ENCODE data around the gene PIGT. TPM values are rescaled to one million over a fixed set of nuclear protein-coding genes. Genes with fewer than 3 reads are reported as not detected.
A peak's percentile ranks its signal among the peaks of the same experiment; 100 is the strongest.

Gene PIGT
- total and polyA plus RNA-seq, 2 of the 13 experiments (the other 11 are each of a cell fraction or from before 2014, with no cell fraction given), result 65.9 to 74.1 TPM

DNA sequence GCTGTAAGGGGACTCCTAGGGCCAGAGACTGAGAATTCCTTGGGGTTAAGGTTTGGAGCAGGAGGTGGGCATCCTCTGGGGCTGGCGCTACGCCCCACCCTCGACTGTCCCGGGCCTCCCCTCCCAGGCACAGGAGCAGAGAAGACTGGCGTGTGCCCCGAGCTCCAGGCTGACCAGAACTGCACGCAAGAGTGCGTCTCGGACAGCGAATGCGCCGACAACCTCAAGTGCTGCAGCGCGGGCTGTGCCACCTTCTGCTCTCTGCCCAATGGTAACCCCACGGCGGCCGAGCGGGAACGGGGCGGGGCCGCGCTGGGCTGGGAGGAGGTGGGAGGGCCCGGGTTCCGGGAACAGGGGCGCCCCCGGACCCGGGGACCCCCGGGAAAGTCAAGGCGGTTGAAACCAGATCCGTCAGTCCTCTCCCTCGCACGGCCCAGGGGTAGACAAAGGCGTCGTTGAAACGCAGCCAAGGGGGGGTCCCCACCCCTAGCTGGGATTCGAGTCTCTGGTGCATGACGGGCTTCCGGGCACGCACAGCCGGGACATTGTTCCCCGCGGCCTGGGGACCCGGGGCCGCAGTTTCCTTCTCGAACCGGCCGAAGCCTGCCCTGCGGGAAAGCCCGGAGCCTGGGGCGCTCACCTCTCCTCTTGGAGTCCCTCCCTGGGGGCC, 54.5 kb downstream of the PIGT start (continued):
- TF ChIP-seq ZNF703 (CRISPR knock-in tag; IDR thresholded peaks at IDR 0.05; ENCODE audit: borderline replicate concordance) (no peak), HNF4A (CRISPR knock-in tag; IDR thresholded peaks at IDR 0.05) (no peak), FOXA3 (CRISPR knock-in tag; IDR thresholded peaks at IDR 0.05) (no peak), NFAT5 (CRISPR knock-in tag; IDR thresholded peaks at IDR 0.05) (peak; percentile 46; the same call in 1 of the 2 replicates), BORCS8-MEF2B (CRISPR knock-in tag; IDR thresholded peaks at IDR 0.05) (no peak), JUNB (CRISPR knock-in tag; IDR thresholded peaks at IDR 0.05; ENCODE audit: borderline replicate concordance) (no peak), ZNF354B (CRISPR knock-in tag; IDR thresholded peaks at IDR 0.05) (no peak), FOXP1 (IDR thresholded peaks at IDR 0.05) (no peak), FOXP1 (CRISPR knock-in tag; IDR thresholded peaks at IDR 0.05) (no peak), ZNF569 (CRISPR knock-in tag; IDR thresholded peaks at IDR 0.05; ENCODE audit: borderline replicate concordance) (no peak), ZNF225 (CRISPR knock-in tag; IDR thresholded peaks at IDR 0.05) (no peak), ZKSCAN1 (IDR thresholded peaks at IDR 0.05; ENCODE audit: low read length) (no peak), SRY (CRISPR knock-in tag; IDR thresholded peaks at IDR 0.05) (no peak), THAP7 (CRISPR knock-in tag; IDR thresholded peaks at IDR 0.05) (no peak), NR3C1 (CRISPR knock-in tag; IDR thresholded peaks at IDR 0.05) (no peak), ZNF639 (CRISPR knock-in tag; conservative IDR thresholded peaks at IDR 0.05) (no peak), MAFK (conservative IDR thresholded peaks at IDR 0.05 in 1 of 2, IDR thresholded peaks at IDR 0.05 in 1 of 2; ENCODE audit: low read length in 2 of 2) (no peak), ZNF580 (CRISPR knock-in tag; IDR thresholded peaks at IDR 0.05; ENCODE audit: borderline replicate concordance, low read depth) (no peak), ZNF235 (CRISPR knock-in tag; IDR thresholded peaks at IDR 0.05; ENCODE audit: borderline replicate concordance) (no peak), RARA (CRISPR knock-in tag; IDR thresholded peaks at IDR 0.05) (no peak), HNRNPH1 (optimal IDR thresholded peaks at IDR 0.05; ENCODE audit: low read depth, low read length) (no peak), PAF1 (CRISPR knock-in tag; IDR thresholded peaks at IDR 0.05) (no peak), ZNF253 (CRISPR knock-in tag; IDR thresholded peaks at IDR 0.05; ENCODE audit: borderline replicate concordance) (no peak), PAWR (CRISPR knock-in tag; IDR thresholded peaks at IDR 0.05; ENCODE audit: borderline replicate concordance) (no peak), SCMH1 (CRISPR knock-in tag; IDR thresholded peaks at IDR 0.05; ENCODE audit: borderline replicate concordance) (no peak)

All from HepG2 (cell line).